Erythroblast (primary cell): ENCODE data around the gene STIM2.

Experiments
- GATA1 ChIP-seq: IDR thresholded peaks from 2 replicates; pipeline ENCODE4 v1.6.1; 2011; ENCODE audit warnings: low read depth, mild to moderate bottlenecking, control low read depth, low read length, moderate library complexity
- POLR2A ChIP-seq: IDR thresholded peaks from 2 replicates; pipeline ENCODE4 v1.6.1; 2011; ENCODE audit warnings: mild to moderate bottlenecking, low read length

- TF ChIP-seq POLR2A (no peak), GATA1 (no peak)
Observed at GRCh38 chr4:27022963-27023362, 162.3 kb downstream of the STIM2 start.
